Measurements from ENCODE around the gene SOST. TPM values are rescaled to one million over a fixed set of nuclear protein-coding genes. Genes with fewer than 3 reads are reported as not detected.

Gene SOST
- total RNA-seq, 1 experiment from 2014 or later, result not detected

DNA sequence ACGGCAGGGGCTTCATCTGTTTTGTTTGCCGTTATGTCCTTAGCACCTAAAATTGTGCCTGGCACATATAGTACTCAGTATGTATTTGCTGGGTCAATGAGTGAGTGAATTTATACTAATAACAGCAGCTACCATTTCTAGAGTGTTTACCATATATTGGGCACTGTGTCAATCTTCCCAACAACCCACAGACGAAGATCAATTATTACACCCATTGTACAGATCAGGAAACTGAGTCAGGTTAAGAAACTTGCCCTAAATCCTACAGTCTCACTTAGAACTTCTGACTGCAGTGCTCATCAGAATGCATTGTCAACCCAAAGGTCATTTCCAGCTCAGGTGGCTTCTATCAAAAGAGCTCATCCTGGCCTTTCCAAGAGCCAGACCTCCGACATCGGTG, 52.4 kb downstream of the SOST start:
- H3K27me3 ChIP-seq (ENCODE audit: insufficient read depth, low read length), result no peaks in the 10 kb centered on the region; the same call in 1 of the 2 replicates
- H3K9me3 ChIP-seq (ENCODE audit: control insufficient read depth, low read depth, low read length), result no peaks in the 10 kb centered on the region
- no peak overlapping the region for H3T11ph ChIP-seq (ENCODE audit: low read length)
- no peak overlapping the region for H3K14ac ChIP-seq (ENCODE audit: insufficient read depth, low read length)
- no peak overlapping the region for H3K56ac ChIP-seq (ENCODE audit: insufficient read length, low read depth, low read length)
- H3K36me3 Mint-ChIP-seq (ENCODE audit: insufficient read depth in 1 of 3, low read depth in 3 of 3), result no peaks in the 10 kb centered on the region; a peak in 1 of 7 replicates
- no peak overlapping the region for H2BK120ac ChIP-seq (ENCODE audit: low read depth, low read length, poor library complexity, severe bottlenecking)
- no peak overlapping the region for H3K4ac ChIP-seq (ENCODE audit: low read depth, low read length)
- no peak overlapping the region for H2AK5ac ChIP-seq (ENCODE audit: insufficient read length, low read length)
- no peaks in the 10 kb centered on the region for H4K20me1 ChIP-seq (ENCODE audit: control insufficient read depth, insufficient read depth, insufficient read length)
- no peaks in the 10 kb centered on the region for H3K23me2 ChIP-seq (ENCODE audit: insufficient read length, low read depth, low read length, poor library complexity, severe bottlenecking)
- no peaks in the 10 kb centered on the region; a peak in 2 of 5 replicates for H3K9me3 Mint-ChIP-seq
- no peak overlapping the region for H4K8ac ChIP-seq (replicated peaks; ENCODE audit: insufficient read length, low read depth, low read length)
- H3K4me1 Mint-ChIP-seq, result peaks cover 10 to 23% of the 10 kb centered on the region in 2 experiments
- H3K9ac ChIP-seq (ENCODE audit: extremely low read depth, insufficient read length, low read length), result no peak overlapping the region
- H2BK12ac ChIP-seq (ENCODE audit: insufficient read length, low read depth, low read length), result no peak overlapping the region
- no peak overlapping the region for H4K5ac ChIP-seq (ENCODE audit: insufficient read length, low read depth, low read length)
- WGBS (ENCODE audit: extremely low coverage, insufficient read length, low lambda C conversion rate), result no CpG with 5 or more reads among the region's 5 CpGs
- DNase-seq, result no peak
- no peak overlapping the region for H3K4me3 Mint-ChIP-seq
- H2BK20ac ChIP-seq (ENCODE audit: low read depth, low read length, poor library complexity, severe bottlenecking), result no peak overlapping the region
- no peaks in the 10 kb centered on the region for H3K79me1 ChIP-seq (ENCODE audit: insufficient read depth, low read depth, low read length, poor library complexity, severe bottlenecking)
- H3K4me2 ChIP-seq (ENCODE audit: insufficient read depth, insufficient read length, low read length), result no peak overlapping the region
- no peak overlapping the region for H3K27ac ChIP-seq (ENCODE audit: insufficient read length, low read depth, low read length)
- no peak overlapping the region for H2AFZ ChIP-seq (ENCODE audit: low read length)
- TF ChIP-seq, protein P1, sequence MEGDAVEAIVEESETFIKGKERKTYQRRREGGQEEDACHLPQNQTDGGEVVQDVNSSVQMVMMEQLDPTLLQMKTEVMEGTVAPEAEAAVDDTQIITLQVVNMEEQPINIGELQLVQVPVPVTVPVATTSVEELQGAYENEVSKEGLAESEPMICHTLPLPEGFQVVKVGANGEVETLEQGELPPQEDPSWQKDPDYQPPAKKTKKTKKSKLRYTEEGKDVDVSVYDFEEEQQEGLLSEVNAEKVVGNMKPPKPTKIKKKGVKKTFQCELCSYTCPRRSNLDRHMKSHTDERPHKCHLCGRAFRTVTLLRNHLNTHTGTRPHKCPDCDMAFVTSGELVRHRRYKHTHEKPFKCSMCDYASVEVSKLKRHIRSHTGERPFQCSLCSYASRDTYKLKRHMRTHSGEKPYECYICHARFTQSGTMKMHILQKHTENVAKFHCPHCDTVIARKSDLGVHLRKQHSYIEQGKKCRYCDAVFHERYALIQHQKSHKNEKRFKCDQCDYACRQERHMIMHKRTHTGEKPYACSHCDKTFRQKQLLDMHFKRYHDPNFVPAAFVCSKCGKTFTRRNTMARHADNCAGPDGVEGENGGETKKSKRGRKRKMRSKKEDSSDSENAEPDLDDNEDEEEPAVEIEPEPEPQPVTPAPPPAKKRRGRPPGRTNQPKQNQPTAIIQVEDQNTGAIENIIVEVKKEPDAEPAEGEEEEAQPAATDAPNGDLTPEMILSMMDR (conservative IDR thresholded peaks at IDR 0.05), result no peak
- H3K27me3 Mint-ChIP-seq (ENCODE audit: low read depth), result peaks cover 10% of the 10 kb centered on the region
- no peak overlapping the region for H2BK15ac ChIP-seq (ENCODE audit: low read depth, low read length)
- no peak overlapping the region for H2BK5ac ChIP-seq (ENCODE audit: insufficient read length, low read length)
- H4K91ac ChIP-seq (ENCODE audit: insufficient read length, low read depth, low read length), result no peak overlapping the region
- no peak overlapping the region for H3K18ac ChIP-seq (ENCODE audit: insufficient read length, low read depth, low read length)
- no peaks in the 10 kb centered on the region for H3K4me1 ChIP-seq (ENCODE audit: insufficient read depth, low read length)
- H3K27ac Mint-ChIP-seq, result no peak overlapping the region
- H3K23ac ChIP-seq (ENCODE audit: insufficient read length, low read depth, low read length), result no peak overlapping the region
- no peaks in the 10 kb centered on the region for H3K79me2 ChIP-seq (ENCODE audit: insufficient read depth, low read length)

Other genes with a start within 250 kb of the SOST start
- gene ETV4, start 212.5 kb downstream of the SOST start, total RNA-seq (2021), result 74.4 and 78.4 TPM in 2 replicates
- gene MEOX1, start 96.9 kb downstream of the SOST start, total RNA-seq (2021), result not detected in 2 replicates
- gene DUSP3, start 20.2 kb upstream of the SOST start, total RNA-seq (2021), result 16.9 and 17.6 TPM in 2 replicates
- gene CFAP97D1, start 21.6 kb upstream of the SOST start, total RNA-seq (2021), result not detected in 2 replicates
- gene MPP3, start 74.4 kb upstream of the SOST start, total RNA-seq (2021), result 5.7 and 6.9 TPM in 2 replicates
- not detected in 2 replicates for gene CD300LG, start 88.4 kb upstream of the SOST start, total RNA-seq (2021)
- gene MPP2, start 148.7 kb upstream of the SOST start, total RNA-seq (2021), result 16.3 and 17.9 TPM in 2 replicates
- gene PPY, start 183.7 kb upstream of the SOST start, total RNA-seq (2021), result 0.59 TPM in 1 of 2 replicates, not detected in the other
- gene PYY, start 195.1 kb upstream of the SOST start, total RNA-seq (2021), result 1.7 and 2.0 TPM in 2 replicates
- gene NAGS, start 245.8 kb upstream of the SOST start, total RNA-seq (2021), result 3.7 and 4.1 TPM in 2 replicates

Data from H9 (cell line).